BE2C (cell line): ENCODE measurements around the gene TEF.
"Not testable (repeated sequence)": the region's sequence is repeated elsewhere in the genome, so short reads cannot be mapped to it uniquely, and the experiment has no call there.

ENCODE experiments used
- DNase-seq: peaks from one replicate; pipeline ENCODE4 v3.0.0-alpha.2; 2020
- H3K27me3 ChIP-seq: fragments of 250-450 bp; sonication (Bioruptor Pico); 2 replicates; pipeline ENCODE4 v1.5.1; 2020; ENCODE audit warnings: mild to moderate bottlenecking
- H3K36me3 ChIP-seq: fragments of 250-450 bp; sonication (Bioruptor Pico); 2 replicates; pipeline ENCODE4 v1.5.1; 2020; ENCODE audit warnings: mild to moderate bottlenecking
- H3K4me1 ChIP-seq: fragments of 250-450 bp; sonication (Bioruptor Pico); 2 replicates; pipeline ENCODE4 v1.5.1; 2020
- H3K4me3 ChIP-seq: 2 replicates; pipeline ENCODE4 v1.5.1; 2011; ENCODE audit warnings: low read depth, low read length
- H3K9me3 ChIP-seq: fragments of 250-450 bp; sonication (Bioruptor Pico); 2 replicates; pipeline ENCODE4 v1.5.1; 2020
- CTCF ChIP-seq: IDR thresholded peaks from 2 replicates; pipeline ENCODE4 v1.5.1; 2012; ENCODE audit warnings: mild to moderate bottlenecking, low read depth, low read length

Gene TEF

GRCh38 chr22:41437198-41437597 is 55.5 kb downstream of the TEF start:
- H3K36me3 ChIP-seq, result peaks cover 53% of the 10 kb centered on the region

GRCh38 chr22:41440511-41440910 is 58.8 kb downstream of the TEF start:
- peaks cover 49% of the 10 kb centered on the region for H3K36me3 ChIP-seq
- H3K4me3 ChIP-seq, DNase-seq, H3K27me3 ChIP-seq, H3K9me3 ChIP-seq, H3K4me1 ChIP-seq: not testable (repeated sequence)

More at GRCh38 chr22:41437198-41437597, 55.5 kb downstream of the TEF start:
- H3K27me3 ChIP-seq, result no peaks in the 10 kb centered on the region
- no peak for DNase-seq
- H3K4me1 ChIP-seq, result no peaks in the 10 kb centered on the region
- H3K9me3 ChIP-seq, result no peaks in the 10 kb centered on the region
- no peak overlapping the region for H3K4me3 ChIP-seq
- TF ChIP-seq CTCF, result no peak

GRCh38 chr22:41442240-41442792 is 60.6 kb downstream of the TEF start:
- no peak for TF ChIP-seq CTCF
- Histone ChIP-seq H3K4me1 (no peaks in the 10 kb centered on the region), H3K27me3 (no peaks in the 10 kb centered on the region), H3K4me3 (no peak overlapping the region), H3K36me3 (peaks cover 31% of the 10 kb centered on the region), H3K9me3 (no peaks in the 10 kb centered on the region)
- no peak for DNase-seq

- no peak for TF ChIP-seq CTCF
- no peaks in the 10 kb centered on the region for H3K27me3 ChIP-seq
- H3K36me3 ChIP-seq, result peaks cover 20% of the 10 kb centered on the region
- H3K4me1 ChIP-seq, result peaks cover 3% of the 10 kb centered on the region; the same call in 1 of the 2 replicates
- no peaks in the 10 kb centered on the region for H3K9me3 ChIP-seq
- H3K4me3 ChIP-seq, result peak overlapping the region; percentile 86
- peak; percentile 98 for DNase-seq
Observed at GRCh38 chr22:41444360-41445128, 62.8 kb downstream of the TEF start.

- H3K4me3 ChIP-seq, result peak overlapping the region; percentile 86
- H3K27me3 ChIP-seq, result no peaks in the 10 kb centered on the region
- peaks cover 20% of the 10 kb centered on the region for H3K36me3 ChIP-seq
- no peak for TF ChIP-seq CTCF
- DNase-seq, result no peak
- H3K9me3 ChIP-seq, result no peaks in the 10 kb centered on the region
- H3K4me1 ChIP-seq, result peaks cover 3% of the 10 kb centered on the region; the same call in 1 of the 2 replicates
Observed at GRCh38 chr22:41445129-41446056, 63.7 kb downstream of the TEF start.

- Histone ChIP-seq H3K4me3 (peak overlapping the region; percentile 86), H3K27me3 (no peaks in the 10 kb centered on the region), H3K9me3 (no peaks in the 10 kb centered on the region), H3K4me1 (peaks cover 3% of the 10 kb centered on the region; the same call in 1 of the 2 replicates), H3K36me3 (peaks cover 20% of the 10 kb centered on the region)
- peak; percentile 30 for DNase-seq
- no peak for TF ChIP-seq CTCF
Observed at GRCh38 chr22:41446057-41446501, 64.3 kb downstream of the TEF start.
